Measurements from ENCODE around the gene FGFR2.

Gene FGFR2

DNA sequence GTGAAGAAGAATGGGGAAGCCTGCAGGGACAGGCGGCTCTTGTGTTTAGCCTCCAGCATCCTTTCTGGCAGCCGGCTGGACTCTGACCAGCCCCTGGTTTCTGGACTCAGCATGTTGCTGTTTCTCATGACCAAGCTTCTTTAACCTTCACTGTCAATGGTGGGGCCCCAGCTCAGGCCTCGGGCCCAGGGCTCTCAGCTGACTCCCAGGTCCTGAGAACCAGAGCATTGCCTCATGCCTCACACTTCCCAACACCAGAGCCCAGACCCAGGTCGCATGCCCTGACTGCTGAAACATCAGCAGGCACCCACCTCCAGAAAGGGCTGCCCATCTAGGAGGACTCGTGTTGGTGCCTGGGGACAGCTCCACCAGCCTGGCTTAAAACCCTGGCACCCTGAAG, 34.8 kb upstream of the FGFR2 start:
- TF ChIP-seq, protein P1, sequence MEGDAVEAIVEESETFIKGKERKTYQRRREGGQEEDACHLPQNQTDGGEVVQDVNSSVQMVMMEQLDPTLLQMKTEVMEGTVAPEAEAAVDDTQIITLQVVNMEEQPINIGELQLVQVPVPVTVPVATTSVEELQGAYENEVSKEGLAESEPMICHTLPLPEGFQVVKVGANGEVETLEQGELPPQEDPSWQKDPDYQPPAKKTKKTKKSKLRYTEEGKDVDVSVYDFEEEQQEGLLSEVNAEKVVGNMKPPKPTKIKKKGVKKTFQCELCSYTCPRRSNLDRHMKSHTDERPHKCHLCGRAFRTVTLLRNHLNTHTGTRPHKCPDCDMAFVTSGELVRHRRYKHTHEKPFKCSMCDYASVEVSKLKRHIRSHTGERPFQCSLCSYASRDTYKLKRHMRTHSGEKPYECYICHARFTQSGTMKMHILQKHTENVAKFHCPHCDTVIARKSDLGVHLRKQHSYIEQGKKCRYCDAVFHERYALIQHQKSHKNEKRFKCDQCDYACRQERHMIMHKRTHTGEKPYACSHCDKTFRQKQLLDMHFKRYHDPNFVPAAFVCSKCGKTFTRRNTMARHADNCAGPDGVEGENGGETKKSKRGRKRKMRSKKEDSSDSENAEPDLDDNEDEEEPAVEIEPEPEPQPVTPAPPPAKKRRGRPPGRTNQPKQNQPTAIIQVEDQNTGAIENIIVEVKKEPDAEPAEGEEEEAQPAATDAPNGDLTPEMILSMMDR (IDR thresholded peaks at IDR 0.05; ENCODE audit: insufficient read depth, missing control alignments): no peak
- FAIRE-seq: no peak
- no peak for DNase-seq (ENCODE audit: insufficient read length, low spot score)

DNA sequence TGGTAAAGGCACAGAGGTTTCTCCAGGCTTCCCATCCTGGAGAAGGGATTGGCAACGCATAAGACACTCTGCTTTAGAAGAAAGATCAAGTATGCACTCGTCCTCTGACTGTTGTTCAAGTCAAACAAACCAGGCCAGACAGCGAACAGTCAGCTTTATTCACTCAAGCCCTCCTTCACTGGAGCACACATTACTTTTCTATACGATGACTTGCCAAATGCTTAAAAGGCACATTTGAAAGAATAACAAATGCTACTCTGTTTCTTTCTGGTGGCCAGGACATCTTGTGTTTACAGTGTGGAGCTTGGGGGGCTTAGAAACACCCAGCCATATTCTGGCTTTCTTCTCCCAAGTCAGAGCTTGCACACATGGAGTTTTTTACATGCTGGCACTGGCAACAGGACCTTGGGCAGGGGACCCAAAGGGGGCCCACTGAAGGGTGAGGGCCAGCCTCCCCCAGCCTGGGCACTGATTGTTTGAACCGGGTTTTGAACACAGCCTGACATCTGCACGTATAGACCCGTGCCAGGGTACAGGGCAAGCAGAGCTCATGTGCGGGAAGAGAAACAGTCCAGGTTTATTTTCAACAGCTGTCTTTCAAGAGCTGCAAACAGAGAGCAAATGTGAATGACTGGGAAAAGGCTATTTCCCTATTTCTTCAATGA, 33.3 kb upstream of the FGFR2 start:
- DNase-seq (ENCODE audit: insufficient read length, low spot score) (no peak), FAIRE-seq (no peak)
- TF ChIP-seq, protein P1 (IDR thresholded peaks at IDR 0.05; ENCODE audit: insufficient read depth, missing control alignments): no peak

DNA sequence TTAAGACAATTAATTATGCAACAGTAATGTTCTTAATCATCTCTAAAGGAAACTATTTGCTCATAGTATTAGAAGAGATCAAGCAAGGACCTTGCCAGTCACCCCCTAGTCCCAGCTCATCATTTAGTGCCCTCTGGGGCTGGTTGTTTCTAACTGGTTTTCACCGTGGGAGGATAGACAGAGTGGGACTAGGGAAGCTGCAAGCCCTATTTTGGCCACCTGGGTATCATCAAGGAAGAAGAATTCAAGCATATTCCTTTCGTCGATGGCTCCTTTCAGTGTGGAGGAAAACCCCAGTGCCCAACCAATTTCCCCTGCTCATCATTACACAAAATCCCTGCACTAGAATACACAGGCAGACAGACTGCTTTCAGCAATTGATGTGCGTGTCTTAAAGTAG, 30.6 kb upstream of the FGFR2 start:
- TF ChIP-seq, protein P1 (IDR thresholded peaks at IDR 0.05; ENCODE audit: insufficient read depth, missing control alignments): no peak
- DNase-seq (ENCODE audit: insufficient read length, low spot score): no peak
- FAIRE-seq: no peak

DNA sequence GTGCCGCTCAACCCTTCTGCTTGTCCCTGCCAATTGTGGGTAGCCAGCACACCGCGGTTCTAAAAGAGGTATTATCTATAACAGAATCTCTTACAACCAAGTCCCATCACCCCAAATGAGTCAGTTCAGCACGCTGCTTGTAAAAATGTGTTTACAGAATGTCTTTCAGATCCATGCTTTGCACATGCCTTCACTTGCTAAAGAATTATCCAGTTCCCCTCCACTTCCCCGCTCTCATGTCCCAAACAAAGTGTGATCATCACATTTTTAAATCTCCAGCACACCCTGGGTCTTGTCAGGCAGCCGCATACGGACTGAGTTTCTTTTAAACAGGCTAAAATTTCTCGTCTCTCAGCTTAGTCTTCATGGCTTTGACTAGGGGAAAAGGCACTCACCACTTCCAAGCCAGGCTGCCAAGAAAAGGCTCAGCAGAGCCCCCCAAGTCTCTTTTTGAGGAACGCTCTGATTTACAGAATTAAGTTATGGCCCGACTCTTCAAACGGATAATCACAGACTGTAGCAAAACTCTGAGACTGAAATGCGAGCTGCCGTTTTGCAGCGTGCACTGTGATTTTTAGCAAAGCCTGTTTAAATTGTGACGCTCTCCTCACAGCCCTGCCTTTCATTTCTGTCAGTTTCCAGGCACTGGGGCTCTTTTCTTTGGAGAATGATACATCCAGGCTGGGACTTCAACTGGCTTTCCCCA, 29.8 kb upstream of the FGFR2 start:
- no peak for FAIRE-seq
- no peak for DNase-seq (ENCODE audit: insufficient read length, low spot score)
- TF ChIP-seq, protein P1 (IDR thresholded peaks at IDR 0.05; ENCODE audit: insufficient read depth, missing control alignments): no peak

DNA sequence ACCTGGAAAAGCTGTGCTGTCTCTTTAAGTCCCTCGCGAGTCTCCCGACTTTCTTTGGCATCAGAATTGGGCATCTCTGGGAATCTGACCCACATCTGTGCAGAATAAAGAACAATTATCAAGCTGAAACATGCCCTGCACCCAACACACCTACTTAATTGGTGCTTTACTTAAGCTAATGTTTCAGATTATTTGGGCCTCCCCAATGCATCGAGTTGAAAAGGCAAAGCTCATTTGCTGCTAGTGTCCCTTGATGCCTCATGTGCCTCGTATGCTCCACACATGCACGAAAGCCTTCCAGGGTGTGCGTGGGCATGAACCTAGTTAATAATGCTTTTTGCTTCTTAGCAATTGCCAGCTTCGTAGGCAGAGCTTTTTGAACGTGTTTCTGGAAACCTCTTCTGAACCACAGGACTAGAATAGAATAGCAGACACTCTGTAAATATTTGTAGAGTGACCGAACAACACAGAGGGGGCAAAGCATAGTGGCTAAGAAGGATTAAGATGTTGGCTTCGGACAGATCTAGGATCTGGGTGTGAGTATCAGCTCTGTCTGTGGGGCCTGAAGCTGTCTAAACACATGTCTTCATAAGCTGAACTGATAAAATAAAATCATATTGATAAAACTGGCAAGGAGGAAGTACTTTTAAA, 26.7 kb upstream of the FGFR2 start:
- TF ChIP-seq, protein P1 (IDR thresholded peaks at IDR 0.05; ENCODE audit: insufficient read depth, missing control alignments): no peak
- DNase-seq (ENCODE audit: insufficient read length, low spot score) (no peak), FAIRE-seq (no peak)

DNA sequence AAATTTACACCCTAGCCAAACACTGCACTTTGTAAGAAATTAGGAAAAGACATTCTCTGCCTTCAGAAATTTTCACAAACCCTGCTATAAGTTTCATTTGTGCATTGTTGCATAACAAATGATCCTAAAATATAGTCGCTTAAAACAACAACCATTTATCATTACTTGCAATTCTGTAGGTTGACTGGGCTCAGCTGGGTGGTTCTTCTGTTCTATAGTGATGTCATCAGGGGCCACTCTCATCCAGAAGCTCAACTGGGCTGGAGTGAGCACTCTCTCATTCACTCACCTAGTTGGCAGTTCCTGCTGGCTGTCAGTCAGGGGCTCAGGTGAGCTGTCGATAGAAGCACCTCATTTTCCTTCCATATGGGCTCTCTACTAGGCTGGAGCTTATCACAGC, 20.7 kb upstream of the FGFR2 start:
- DNase-seq (ENCODE audit: insufficient read length, low spot score): no peak
- TF ChIP-seq, protein P1 (IDR thresholded peaks at IDR 0.05; ENCODE audit: insufficient read depth, missing control alignments): no peak
- FAIRE-seq: no peak

DNA sequence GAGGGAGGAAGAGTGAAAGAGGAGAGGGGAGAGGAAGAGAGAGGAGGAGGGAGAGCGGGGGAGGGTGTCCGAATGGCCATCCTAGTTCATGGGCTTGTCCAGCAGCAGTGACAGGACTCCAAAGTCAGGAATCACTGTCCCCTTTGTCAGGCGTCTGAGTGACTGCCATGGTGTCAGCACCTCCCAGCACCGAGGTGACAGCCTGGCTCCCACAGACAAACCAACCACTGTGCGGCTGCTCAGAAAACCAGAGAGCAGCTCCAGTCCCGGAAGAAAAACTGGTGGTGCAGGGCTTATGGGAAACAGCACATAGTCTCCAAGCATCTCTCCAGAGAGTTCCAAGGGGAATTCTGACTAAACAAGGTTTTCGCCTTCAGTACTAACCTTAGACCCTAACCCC, 18.9 kb upstream of the FGFR2 start:
- TF ChIP-seq, protein P1 (IDR thresholded peaks at IDR 0.05; ENCODE audit: insufficient read depth, missing control alignments): no peak
- FAIRE-seq: no peak

More for the DNA sequence above, 18.9 kb upstream of the FGFR2 start:
- no peak for DNase-seq (ENCODE audit: insufficient read length, low spot score)
